GM12878 (cell line): Measurements from ENCODE around the gene EMP1. TPM values are rescaled to one million over a fixed set of nuclear protein-coding genes. Genes with fewer than 3 reads are reported as not detected.

Experiments
- ATAC-seq: fragments of 200-7000 bp; cut with Tn5 transposase; 3 replicates; pipeline ENCODE4 v1.9.1; 2020; ENCODE audit warnings: mild to moderate bottlenecking, moderate library complexity
- BruUV-seq: library from RNA; stranded (reverse); fragments of 400-500 nt; replicated peaks from 2 replicates; lab custom pipeline; 2021; lab: Mats Ljungman, UMichigan
- CTCF ChIA-PET: fragments of 300-600 bp; sonication (Branson Sonifier 250); formaldehyde crosslinking; extraction: SDS; loops from one replicate; lab custom pipeline; 2021; ENCODE audit warnings: inconsistent platforms; lab: Yijun Ruan, JAX
- POLR2A ChIA-PET: fragments of 350-600 bp; formaldehyde crosslinking; extraction: SDS; loops from one replicate; lab custom pipeline; 2021; ENCODE audit warnings: inconsistent platforms; lab: Charles Lee
- RAD21 ChIA-PET: fragments of 300-600 bp; sonication (Branson Sonifier 250); formaldehyde crosslinking; loops from one replicate; lab custom pipeline; 2023; ENCODE audit warnings: antibody characterized with exemption; ENCODE audit not compliant: unreplicated experiment; lab: Charles Lee
- SMC1A ChIA-PET: fragments of 300-600 bp; sonication (Branson Sonifier 250); formaldehyde crosslinking; loops from one replicate; lab custom pipeline; 2023; ENCODE audit not compliant: unreplicated experiment, uncharacterized antibody; lab: Charles Lee
- DNase-seq: peaks from one replicate; pipeline ENCODE4 v3.0.0-alpha.2; 2011; ENCODE audit warnings: low read depth, low spot score
- FAIRE-seq: peaks from 3 replicates; lab custom pipeline; 2011; peaks lifted over from hg19 to GRCh38; lab: Jason Lieb, UNC
- H2AFZ ChIP-seq: 2 replicates; pipeline ENCODE4 v1.6.0; 2011; ENCODE audit warnings: low read depth, low read length, control low read depth; ENCODE audit not compliant: control insufficient read depth
- H3K27ac ChIP-seq: 2 replicates; pipeline ENCODE4 v1.5.1; 2011; ENCODE audit warnings: control low read depth; ENCODE audit not compliant: control insufficient read depth, insufficient read depth
- H3K27me3 ChIP-seq, 2 experiments: replicated peaks in 1 of 2; 2 replicates each; pipeline versions ENCODE4 v1.6.0 to v1.6.1; 2011; ENCODE audit warnings: low read length in 1 of 2; ENCODE audit not compliant: control insufficient read depth in 2 of 2, insufficient read depth in 2 of 2
- H3K36me3 ChIP-seq, 2 experiments: 2 replicates each; pipeline ENCODE4 v1.5.1; 2011; ENCODE audit warnings: low read length in 1 of 2; ENCODE audit not compliant: control insufficient read depth in 2 of 2, insufficient read depth in 2 of 2
- H3K4me1 ChIP-seq: 2 replicates; pipeline ENCODE4 v1.6.1; 2011; ENCODE audit warnings: mild to moderate bottlenecking, low read length, moderate library complexity, mixed read lengths; ENCODE audit not compliant: control insufficient read depth, insufficient read depth
- H3K4me2 ChIP-seq: 2 replicates; pipeline ENCODE4 v1.6.0; 2011; ENCODE audit warnings: control low read depth; ENCODE audit not compliant: control insufficient read depth, insufficient read depth
- H3K4me3 ChIP-seq: fragments of 200-600 bp; sonication (generic); 2 replicates; pipeline ENCODE4 v1.5.1; 2016
- H3K79me2 ChIP-seq: 2 replicates; pipeline ENCODE4 v1.6.0; 2011; ENCODE audit warnings: low read length; ENCODE audit not compliant: control insufficient read depth, insufficient read depth
- H3K9ac ChIP-seq: 2 replicates; pipeline ENCODE4 v1.8.0; 2011; ENCODE audit warnings: low read length, control low read depth, mixed read lengths; ENCODE audit not compliant: control insufficient read depth, insufficient read depth
- H3K9me3 ChIP-seq: replicated peaks from 3 replicates; pipeline ENCODE4 v1.5.1; 2011; ENCODE audit warnings: mild to moderate bottlenecking, low read length; ENCODE audit not compliant: control insufficient read depth, insufficient read depth
- H4K20me1 ChIP-seq: 2 replicates; pipeline ENCODE4 v1.6.0; 2011; ENCODE audit not compliant: control insufficient read depth, insufficient read depth
- CBFB ChIP-seq: IDR thresholded peaks from 2 replicates; pipeline ENCODE4 v1.6.1; 2016; ENCODE audit warnings: antibody characterized with exemption, low read depth
- CREB1 ChIP-seq: IDR thresholded peaks from 2 replicates; pipeline ENCODE4 v1.6.1; 2012; ENCODE audit warnings: low read depth, mild to moderate bottlenecking, inconsistent platforms
- HDAC2 ChIP-seq: fragments of 200-600 bp; sonication (generic); IDR thresholded peaks from 2 replicates; pipeline ENCODE4 v1.6.1; 2017
- KAT2A ChIP-seq: conservative IDR thresholded peaks from 2 replicates; pipeline ENCODE4 v1.6.1; 2011; ENCODE audit warnings: low read depth, low read length; ENCODE audit not compliant: control insufficient read depth
- SPI1 ChIP-seq: IDR thresholded peaks from 2 replicates; pipeline ENCODE4 v1.6.1; 2011; ENCODE audit warnings: low read depth, mild to moderate bottlenecking, low read length, moderate library complexity, borderline replicate concordance; ENCODE audit not compliant: insufficient read depth
- USF2 ChIP-seq: IDR thresholded peaks from 2 replicates; pipeline ENCODE4 v1.6.1; 2011; ENCODE audit warnings: low read depth, low read length, improper control_type of control experiment, borderline replicate concordance
- ZBED1 ChIP-seq: IDR thresholded peaks from 2 replicates; pipeline ENCODE4 v1.6.1; 2016; ENCODE audit warnings: borderline replicate concordance
- ZBTB4 ChIP-seq: fragments of 450-650 bp; formaldehyde crosslinking; IDR thresholded peaks from 2 replicates; pipeline ENCODE4 v1.4.0; 2022; ENCODE audit warnings: mild to moderate bottlenecking, moderate library complexity
- ZNF622 ChIP-seq: fragments of 450-650 bp; IDR thresholded peaks from 2 replicates; pipeline ENCODE4 v1.6.1; 2017; ENCODE audit warnings: mild to moderate bottlenecking, inconsistent platforms
- ZSCAN29 ChIP-seq: fragments of 450-650 bp; IDR thresholded peaks from 2 replicates; pipeline ENCODE4 v1.6.1; 2017; ENCODE audit warnings: mild to moderate bottlenecking, moderate library complexity
- WGBS: methylation state at CpG from one replicate; pipeline ENCODE4 v1.1.6; 2016; ENCODE audit warnings: low lambda C conversion rate; ENCODE audit not compliant: insufficient replicate concordance, insufficient coverage; ENCODE audit errors: missing lambda C conversion rate; 5-methylcytosine and 5-hydroxymethylcytosine counted together
- in situ Hi-C: fragments of 300-500 bp; cut with MboI; formaldehyde crosslinking; loops from 9 replicates; pipeline ENCODE4 v1.14.3; 2018; ENCODE audit warnings: mixed read lengths
- intact Hi-C: fragments of 100-400 bp; cut with micrococcal nuclease; formaldehyde crosslinking; loops from one replicate; pipeline ENCODE4 v1.14.2; 2022; ENCODE audit not compliant: unreplicated experiment
- polyA plus RNA-seq, 11 experiments: library from polyadenylated mRNA; depleted of rRNA in 4 of 11; unstranded in 6 of 11; stranded (reverse) in 5 of 11; fragments of >200 nt; fragmentation: Nextera tagmentation in 4 of 11; fragmentation: Illumina TruSeq in 1 of 11; extraction: Ambion mirVana in 4 of 11; extraction: Trizol in 1 of 11; gene quantifications; 1 replicate in 1 of 11; 2 replicates in 10 of 11; pipeline versions ENCODE4 v1.2.1 to v1.2.3, GENCODE V29; 2011 to 2016; ENCODE audit warnings: inconsistent platforms in 2 of 11, missing spikeins in 2 of 11, low read depth in 1 of 11
- total RNA-seq, 4 experiments: library from RNA; depleted of rRNA in 3 of 4; stranded (reverse); fragments of >200 nt in 3 of 4; fragmentation: Illumina TruSeq in 1 of 4; extraction: Trizol in 1 of 4; gene quantifications; 2 replicates each; pipeline versions ENCODE4 v1.2.1 to v1.2.3, GENCODE V29; 2013 to 2021
- TF ChIP-seq, protein P1 (sequence below): fragments of 450-650 bp; conservative IDR thresholded peaks from 2 replicates; pipeline ENCODE4 v1.6.1; 2017; ENCODE audit warnings: mild to moderate bottlenecking, moderate library complexity

EMP1 gene
- total and polyA plus RNA-seq, 10 of the 15 experiments (the other 5 are each of a cell fraction or from before 2014, with no cell fraction given) = 0.09 to 0.90 (median 0.25) TPM; not detected in 1

- H3K9me3 ChIP-seq = no peaks in the 10 kb centered on the region
- H2AFZ ChIP-seq = no peak overlapping the region
- intact Hi-C loops = no loop called here
- in situ Hi-C loops = no loop called here
- no peak overlapping the region for H3K27ac ChIP-seq
- ATAC-seq (no peak), DNase-seq (no peak)
- 0 out of 2 replicates have a peak overlapping the region, but pooled peaks have one; percentile 27 for H3K4me2 ChIP-seq
- no peaks in the 10 kb centered on the region for H3K79me2 ChIP-seq
- no TSS peak for BruUV-seq
- RAD21 ChIA-PET = no interaction called here
- H3K27me3 ChIP-seq = peaks cover 4 to 16% of the 10 kb centered on the region in 2 experiments
- H3K4me3 ChIP-seq = no peak overlapping the region
- no peaks in the 10 kb centered on the region for H3K36me3 ChIP-seq
- no peaks in the 10 kb centered on the region for H4K20me1 ChIP-seq
- no peaks in the 10 kb centered on the region for H3K4me1 ChIP-seq
- TF ChIP-seq ZBED1 (no peak), CBFB (no peak), ZSCAN29 (no peak), USF2 (no peak), CREB1 (no peak)
- TF ChIP-seq, all 136 proteins: peak for 0
- WGBS = 80% methylated on average over 7 of the region's 7 CpGs
- ChIA-PET POLR2A (no interaction called here), SMC1A (no interaction called here), CTCF (no interaction called here)
- H3K9ac ChIP-seq = no peak overlapping the region
- FAIRE-seq = no peak
Observed at GRCh38 chr12:13197032-13197431, 506 bp downstream of the EMP1 start.

DNA sequence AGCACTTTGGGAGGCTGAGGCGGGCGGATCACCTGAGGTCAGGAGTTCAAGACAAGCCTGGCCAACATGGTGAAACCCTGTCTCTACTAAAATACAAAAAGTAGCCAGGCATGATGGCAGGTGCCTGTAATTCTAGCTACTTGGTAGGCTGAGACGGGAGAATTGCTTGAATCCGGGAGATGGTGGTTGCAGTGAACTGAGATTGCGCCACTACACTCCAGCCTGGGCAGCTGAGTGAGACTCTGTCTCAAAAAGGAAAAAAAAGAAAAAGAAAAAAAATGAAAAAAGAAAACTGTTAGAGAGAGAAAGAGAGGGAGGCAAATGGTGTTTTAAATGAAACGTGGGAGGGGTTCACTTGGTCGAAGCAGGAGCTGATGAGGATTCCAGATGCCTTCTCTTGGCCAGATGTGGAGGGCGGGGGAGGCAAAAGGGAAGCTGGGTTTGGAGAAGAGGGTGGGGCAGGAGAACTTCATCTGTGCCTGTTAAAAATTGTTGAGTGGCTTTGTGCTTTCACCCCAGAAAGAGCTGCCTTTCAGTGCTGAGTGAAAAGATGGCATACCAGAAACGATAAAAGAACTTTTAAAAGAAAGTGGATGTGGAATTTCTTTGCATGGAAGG lies 1.1 kb downstream of the EMP1 start:
- no peak for DNase-seq
- RAD21 ChIA-PET = no interaction called here
- no peak overlapping the region for H3K4me2 ChIP-seq
- TF ChIP-seq ZNF622 (no peak), SPI1 (no peak), KAT2A (no peak), HDAC2 (no peak), ZBTB4 (CRISPR knock-in tag) (no peak)
- TF ChIP-seq, protein P1, sequence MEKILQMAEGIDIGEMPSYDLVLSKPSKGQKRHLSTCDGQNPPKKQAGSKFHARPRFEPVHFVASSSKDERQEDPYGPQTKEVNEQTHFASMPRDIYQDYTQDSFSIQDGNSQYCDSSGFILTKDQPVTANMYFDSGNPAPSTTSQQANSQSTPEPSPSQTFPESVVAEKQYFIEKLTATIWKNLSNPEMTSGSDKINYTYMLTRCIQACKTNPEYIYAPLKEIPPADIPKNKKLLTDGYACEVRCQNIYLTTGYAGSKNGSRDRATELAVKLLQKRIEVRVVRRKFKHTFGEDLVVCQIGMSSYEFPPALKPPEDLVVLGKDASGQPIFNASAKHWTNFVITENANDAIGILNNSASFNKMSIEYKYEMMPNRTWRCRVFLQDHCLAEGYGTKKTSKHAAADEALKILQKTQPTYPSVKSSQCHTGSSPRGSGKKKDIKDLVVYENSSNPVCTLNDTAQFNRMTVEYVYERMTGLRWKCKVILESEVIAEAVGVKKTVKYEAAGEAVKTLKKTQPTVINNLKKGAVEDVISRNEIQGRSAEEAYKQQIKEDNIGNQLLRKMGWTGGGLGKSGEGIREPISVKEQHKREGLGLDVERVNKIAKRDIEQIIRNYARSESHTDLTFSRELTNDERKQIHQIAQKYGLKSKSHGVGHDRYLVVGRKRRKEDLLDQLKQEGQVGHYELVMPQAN = no peak
- TF ChIP-seq, all 136 proteins: peak for 0
- Histone ChIP-seq H3K36me3 (no peaks in the 10 kb centered on the region), H3K9ac (no peak overlapping the region), H4K20me1 (no peaks in the 10 kb centered on the region), H3K4me1 (no peaks in the 10 kb centered on the region), H3K79me2 (no peaks in the 10 kb centered on the region), H3K27ac (no peak overlapping the region), H3K4me3 (no peak overlapping the region), H3K27me3 (peaks cover 4 to 16% of the 10 kb centered on the region in 2 experiments), H3K9me3 (no peaks in the 10 kb centered on the region), H2AFZ (no peak overlapping the region)
- ChIA-PET SMC1A (no interaction called here), CTCF (no interaction called here), POLR2A (no interaction called here)
- intact Hi-C loops (no loop called here), in situ Hi-C loops (no loop called here)
- WGBS = 50% methylated on average over 9 of the region's 9 CpGs
- FAIRE-seq (no peak), ATAC-seq (no peak)
- no TSS peak for BruUV-seq
